Adrenal gland (tissue), 12 donors: Measurements from ENCODE around the gene FGGY. TPM values are rescaled to one million over a fixed set of nuclear protein-coding genes. Genes with fewer than 3 reads are reported as not detected.

ENCODE experiments used
- DNase-seq, 7 donors: peaks; one replicate each; pipeline ENCODE4 v3.0.0-alpha.2; 2019 to 2020
- H3K27ac ChIP-seq, 5 donors: fragments of 200-600 bp; sonication (generic) in 4 of 5; 1 replicate in 3 of 5; 2 replicates in 2 of 5; pipeline versions ENCODE4 v1.5.1 to v1.8.0; 2016 to 2020; ENCODE audit warnings: mild to moderate bottlenecking in 1 of 5
- H3K27me3 ChIP-seq: fragments of 200-600 bp; 2 replicates; pipeline ENCODE4 v1.8.0; 2021
- H3K36me3 ChIP-seq, 2 donors: fragments of 200-600 bp; replicated peaks in 1 of 2; 1 replicate in 1 of 2; 2 replicates in 1 of 2; pipeline versions ENCODE4 v1.5.1 to v1.8.0; 2018 to 2022
- H3K4me1 ChIP-seq, 2 donors: fragments of 200-600 bp; replicated peaks in 1 of 2; 1 replicate in 1 of 2; 2 replicates in 1 of 2; pipeline versions ENCODE4 v1.5.1 to v1.8.0; 2018 to 2021
- H3K4me3 ChIP-seq, 4 donors: fragments of 200-600 bp; sonication (generic) in 3 of 4; one replicate each; pipeline ENCODE4 v1.5.1; 2016 to 2018
- H3K9me3 ChIP-seq, 3 donors: fragments of 200-600 bp; sonication (generic) in 1 of 3; replicated peaks in 1 of 3; 1 replicate in 2 of 3; 2 replicates in 1 of 3; pipeline versions ENCODE4 v1.5.1 to v1.8.0; 2016 to 2021
- CTCF ChIP-seq, 6 experiments: fragments of 450-650 bp in 4 of 6; fragments of 200-600 bp in 2 of 6; sonication (generic) in 1 of 6; IDR thresholded peaks; 1 replicate in 5 of 6; 2 replicates in 1 of 6; pipeline versions ENCODE4 v1.5.1 to v1.8.0; 2016 to 2021; ENCODE audit warnings: antibody characterized with exemption in 6 of 6, mild to moderate bottlenecking in 2 of 6, moderate library complexity in 1 of 6
- POLR2A ChIP-seq, 2 donors: fragments of 450-650 bp; IDR thresholded peaks; one replicate each; pipeline ENCODE4 v1.6.1; 2017; ENCODE audit warnings: antibody characterized with exemption in 2 of 2, mild to moderate bottlenecking in 2 of 2, moderate library complexity in 1 of 2
- WGBS, 4 donors: extraction: QIAGEN DNeasy Blood & Tissue Kit in 2 of 4; methylation state at CpG; one replicate each; pipeline versions ENCODE4 v1.1.5 to v1.1.7; 2013 to 2017; 5-methylcytosine and 5-hydroxymethylcytosine counted together
- intact Hi-C, 2 donors: fragments of 100-400 bp; cut with DNase I; formaldehyde crosslinking; loops; one replicate each; pipeline versions ENCODE4 v1.14.1 to v1.15.0; 2022 to 2023
- polyA plus RNA-seq, 3 donors: library from polyadenylated mRNA; stranded (reverse); fragments of 200-250 nt in 2 of 3; fragments of 350-450 nt in 1 of 3; fragmentation: Illumina TruSeq in 1 of 3; extraction: RNeasy Lipid Tissue Mini Kit (QIAGEN cat#74804) in 1 of 3; gene quantifications; one replicate each; pipeline ENCODE4 v1.2.3, GENCODE V29; 2013 to 2014
- total RNA-seq, 9 donors: library from RNA; depleted of rRNA in 4 of 9; stranded (reverse); fragments of >200 nt in 4 of 9; fragments of 120-200 nt in 1 of 9; fragmentation: NEBNext Ultra II Directional in 1 of 9; extraction: Animal tissue kit (Norgen Biotek cat#: 25700) in 1 of 9; gene quantifications; one replicate each; pipeline versions ENCODE4 v1.1.0 to v1.2.4, GENCODE V29; 2013 to 2023
- donor health status: healthy with polysubstance abuse.
- donor health status: Bipolar disorder and iron deficiency.
- donor health status: DM: yes; HTN: yes; CAD: no.
- donor health status: DM: no; HTN: no; CAD: no.
- donor health status: DM: no; HTN: no; CAD: no.
- donor health status: DM: yes; HTN: yes; CAD: no.

FGGY gene
- total and polyA plus RNA-seq, 12 donors = 7.4 to 75.5 (median 35.0) TPM

DNA sequence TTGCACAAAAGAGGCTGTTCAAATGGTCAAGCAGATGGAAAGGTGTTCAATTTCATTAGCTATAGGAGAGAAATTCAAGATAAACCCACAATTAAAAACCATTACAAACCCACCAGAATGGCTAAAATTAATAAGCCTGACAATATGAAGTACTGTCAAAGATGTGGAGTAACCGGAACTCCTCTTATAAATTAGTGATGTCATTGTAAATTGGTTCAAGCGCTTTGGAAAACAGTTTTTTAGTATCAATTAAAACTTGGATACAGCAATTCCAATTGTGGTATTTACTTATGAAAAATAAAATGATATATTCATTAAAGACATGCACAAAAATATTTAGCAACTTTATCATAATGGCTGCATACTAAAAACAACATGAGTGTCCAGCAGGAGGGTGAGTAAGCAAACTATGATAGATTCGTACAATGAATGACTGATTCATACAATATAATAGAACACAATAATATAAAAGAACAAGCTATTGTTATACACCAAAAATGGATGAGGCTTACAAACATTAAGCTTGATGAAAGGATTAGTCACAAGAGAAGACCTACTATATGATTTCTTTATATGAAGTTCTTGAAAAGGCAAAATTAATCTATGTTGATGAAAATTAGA is 38.4 kb upstream of the FGGY start:
- WGBS, 4 donors = 87 to 93% (median 90%) methylated on average over 3 of the region's 3 CpGs
- intact Hi-C loops = no loop called here
- TF ChIP-seq POLR2A (IDR thresholded peaks at IDR 0.05) (no peak), CTCF (IDR thresholded peaks at IDR 0.05) (no peak)
- Histone ChIP-seq H3K36me3 (no peaks in the 10 kb centered on the region), H3K4me1 (no peaks in the 10 kb centered on the region), H3K9me3 (no peaks in the 10 kb centered on the region), H3K27me3 (no peaks in the 10 kb centered on the region), H3K27ac (no peak overlapping the region), H3K4me3 (no peak overlapping the region)
- no peak for DNase-seq

- no peaks in the 10 kb centered on the region for H3K9me3 ChIP-seq
- no peaks in the 10 kb centered on the region for H3K36me3 ChIP-seq
- H3K4me3 ChIP-seq = no peak overlapping the region
- 72 to 77% (median 74%) methylated on average over 1 of the region's 1 CpG for WGBS, 4 donors
- DNase-seq = no peak
- no peak overlapping the region for H3K27ac ChIP-seq
- H3K4me1 ChIP-seq = peaks cover 0 to 8% of the 10 kb centered on the region in 2 donors
- intact Hi-C loops = no loop called here
- no peak for TF ChIP-seq CTCF (IDR thresholded peaks at IDR 0.05)
- TF ChIP-seq POLR2A (IDR thresholded peaks at IDR 0.05) = no peak
- no peaks in the 10 kb centered on the region for H3K27me3 ChIP-seq
Observed at GRCh38 chr1:59261537-59261936, 35.4 kb upstream of the FGGY start.

- Histone ChIP-seq H3K4me1 (peaks cover 0 to 13% of the 10 kb centered on the region in 2 donors), H3K27ac (no peak overlapping the region), H3K4me3 (no peak overlapping the region), H3K36me3 (no peaks in the 10 kb centered on the region), H3K9me3 (no peaks in the 10 kb centered on the region), H3K27me3 (no peaks in the 10 kb centered on the region)
- no peak for TF ChIP-seq POLR2A (IDR thresholded peaks at IDR 0.05)
- TF ChIP-seq CTCF (IDR thresholded peaks at IDR 0.05) = no peak
- DNase-seq = no peak
- intact Hi-C loops = no loop called here
Observed at GRCh38 chr1:59262631-59263030, 34.3 kb upstream of the FGGY start.

GRCh38 chr1:59263111-59263510 is 33.8 kb upstream of the FGGY start:
- peaks cover 0 to 13% of the 10 kb centered on the region in 2 donors for H3K4me1 ChIP-seq
- H3K9me3 ChIP-seq = no peaks in the 10 kb centered on the region
- no peaks in the 10 kb centered on the region for H3K36me3 ChIP-seq
- no peak overlapping the region for H3K27ac ChIP-seq
- TF ChIP-seq CTCF (IDR thresholded peaks at IDR 0.05) (no peak), POLR2A (IDR thresholded peaks at IDR 0.05) (no peak)
- H3K4me3 ChIP-seq = no peak overlapping the region
- DNase-seq = no peak
- H3K27me3 ChIP-seq = no peaks in the 10 kb centered on the region
- intact Hi-C loops = no loop called here
